Stimulated activated CD8-positive, alpha-beta memory T cell treated with anti-CD3 and anti-CD28 coated beads, Interleukin-12 subunit alpha, Interleukin-12 subunit beta, amount 100 ng/mL, for 24 hours (primary cell): Measurements from ENCODE around the gene UQCRHL.

Experiments used
- DNase-seq: peaks from one replicate; pipeline ENCODE4 v3.0.0-alpha.2; 2020; ENCODE audit errors: extremely low read depth

Gene UQCRHL

GRCh38 chr1:15758953-15759661, 48.3 kb downstream of the UQCRHL start:
- no peak for DNase-seq

DNA sequence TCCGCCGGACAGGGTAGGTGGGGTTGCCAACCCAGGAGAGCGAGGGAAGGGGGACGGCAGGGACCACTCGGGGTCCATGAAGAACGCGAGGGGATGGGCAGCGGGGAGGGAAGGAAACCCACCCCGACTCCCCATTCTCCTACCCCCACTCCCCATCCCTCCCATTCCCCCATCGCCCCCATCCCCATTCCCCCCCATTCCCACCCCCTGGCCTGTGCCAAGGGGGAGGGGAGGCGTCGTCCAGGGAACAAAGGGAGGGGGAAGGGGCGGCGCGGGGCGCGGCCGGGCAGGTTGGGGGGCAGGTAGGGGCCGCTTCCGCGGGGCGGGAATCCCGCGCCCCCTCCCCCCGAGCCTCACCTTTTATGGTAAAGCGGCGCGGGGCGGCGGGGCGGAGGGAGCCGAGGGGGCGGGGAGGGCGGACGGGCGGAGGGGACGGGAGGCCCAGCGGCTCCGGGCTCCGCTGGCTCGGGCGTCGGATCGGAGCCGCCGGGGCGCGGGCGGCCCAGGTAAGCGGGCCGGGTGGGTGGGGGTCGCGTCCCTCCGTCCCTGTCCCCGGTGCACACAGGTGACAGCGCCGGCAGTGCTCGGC, 49.0 kb downstream of the UQCRHL start, which contains the start of gene FBLIM1:
TSS of gene FBLIM1 (plus strand) at position 453 of the 589 bp plus-strand sequence. CDS start 6,189 bp downstream, outside the sequence.
- DNase-seq = no peak

GRCh38 chr1:15757575-15758342, 49.7 kb downstream of the UQCRHL start:
- DNase-seq = no peak
